Fibroblast of mammary gland (primary cell): Measurements from ENCODE around the gene FGF6.
"Not testable (repeated sequence)": the region's sequence is repeated elsewhere in the genome, so short reads cannot be mapped to it uniquely, and the experiment has no call there.

Experiments used
- DNase-seq: peaks from one replicate; pipeline ENCODE4 v3.0.0-alpha.2; 2010; ENCODE audit warnings: low read depth
- H3K4me3 ChIP-seq: 2 replicates; pipeline ENCODE4 v1.5.1; 2011; ENCODE audit warnings: low read depth, mild to moderate bottlenecking, low read length, moderate library complexity; ENCODE audit not compliant: control insufficient read depth
- TF ChIP-seq, protein P1 (sequence below): conservative IDR thresholded peaks from 2 replicates; pipeline ENCODE4 v1.5.1; 2011; ENCODE audit warnings: low read depth, low read length, inconsistent platforms; ENCODE audit not compliant: control insufficient read depth, insufficient read depth

FGF6 gene

DNA sequence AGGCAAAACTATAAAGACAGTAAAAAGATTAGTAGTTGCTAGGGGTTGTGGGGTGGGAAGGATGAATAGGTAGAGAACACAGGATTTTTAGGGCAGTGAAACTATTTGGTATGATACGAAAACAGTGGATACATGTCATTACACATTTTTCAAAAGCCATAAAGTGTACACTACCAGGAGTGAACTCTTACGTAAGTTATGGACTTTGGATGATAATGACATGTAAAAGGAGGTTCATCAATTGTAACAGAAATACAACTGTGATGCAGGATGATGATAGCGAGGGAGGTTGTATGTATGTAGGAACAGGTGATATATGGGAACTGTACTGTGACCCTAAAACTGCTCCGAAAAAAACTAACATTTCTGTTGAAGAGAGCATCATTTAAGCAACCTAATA, 15.1 kb upstream of the FGF6 start:
- DNase-seq, result no peak
- TF ChIP-seq, protein P1, sequence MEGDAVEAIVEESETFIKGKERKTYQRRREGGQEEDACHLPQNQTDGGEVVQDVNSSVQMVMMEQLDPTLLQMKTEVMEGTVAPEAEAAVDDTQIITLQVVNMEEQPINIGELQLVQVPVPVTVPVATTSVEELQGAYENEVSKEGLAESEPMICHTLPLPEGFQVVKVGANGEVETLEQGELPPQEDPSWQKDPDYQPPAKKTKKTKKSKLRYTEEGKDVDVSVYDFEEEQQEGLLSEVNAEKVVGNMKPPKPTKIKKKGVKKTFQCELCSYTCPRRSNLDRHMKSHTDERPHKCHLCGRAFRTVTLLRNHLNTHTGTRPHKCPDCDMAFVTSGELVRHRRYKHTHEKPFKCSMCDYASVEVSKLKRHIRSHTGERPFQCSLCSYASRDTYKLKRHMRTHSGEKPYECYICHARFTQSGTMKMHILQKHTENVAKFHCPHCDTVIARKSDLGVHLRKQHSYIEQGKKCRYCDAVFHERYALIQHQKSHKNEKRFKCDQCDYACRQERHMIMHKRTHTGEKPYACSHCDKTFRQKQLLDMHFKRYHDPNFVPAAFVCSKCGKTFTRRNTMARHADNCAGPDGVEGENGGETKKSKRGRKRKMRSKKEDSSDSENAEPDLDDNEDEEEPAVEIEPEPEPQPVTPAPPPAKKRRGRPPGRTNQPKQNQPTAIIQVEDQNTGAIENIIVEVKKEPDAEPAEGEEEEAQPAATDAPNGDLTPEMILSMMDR, result no peak
- H3K4me3 ChIP-seq, result no peak overlapping the region

DNA sequence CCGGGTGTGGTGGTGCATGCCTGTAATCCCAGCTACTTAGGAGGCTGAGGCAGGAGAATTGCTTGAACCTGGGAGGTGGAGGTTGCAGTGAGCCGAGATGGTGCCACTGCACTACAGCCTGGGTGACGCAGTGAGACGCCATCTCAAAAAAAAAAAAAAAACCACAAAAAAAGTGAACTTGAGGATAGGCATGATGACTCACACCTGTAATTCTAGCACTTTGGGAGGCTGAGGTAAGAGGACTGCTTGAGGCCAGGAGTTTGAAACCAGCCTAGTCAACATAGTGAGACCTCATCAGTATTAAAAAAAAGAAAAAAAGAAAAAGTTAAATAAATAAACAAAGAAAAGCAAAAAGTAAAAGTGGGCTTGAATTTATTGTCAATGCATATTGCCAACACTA, 10.2 kb upstream of the FGF6 start:
- not testable (repeated sequence) for DNase-seq, H3K4me3 ChIP-seq

DNA sequence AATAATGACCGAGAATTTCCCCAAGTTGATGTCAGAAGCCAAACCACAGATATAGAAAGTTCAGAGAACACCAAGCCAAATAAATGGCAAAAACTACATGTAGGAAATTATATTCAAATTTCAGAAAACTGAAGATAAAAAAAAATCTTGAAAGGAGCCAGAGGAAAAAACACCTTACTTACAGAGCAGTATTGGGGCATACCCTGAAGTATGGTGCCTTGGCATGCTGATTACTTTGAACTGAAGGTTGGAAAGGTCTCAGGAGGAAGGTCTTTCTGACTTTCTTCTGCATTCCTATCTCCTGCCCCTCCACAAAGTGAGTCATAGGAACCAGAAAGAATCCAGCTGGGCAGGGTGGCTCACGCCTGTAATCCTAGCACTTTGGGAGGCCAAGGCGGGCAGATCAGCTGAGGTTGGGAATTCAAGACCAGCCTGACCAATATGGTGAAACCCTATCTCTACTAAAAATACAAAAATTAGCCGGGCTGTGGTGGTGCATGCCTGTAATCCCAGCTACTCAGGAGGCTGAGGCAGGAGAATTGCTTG, 8.8 kb upstream of the FGF6 start:
- TF ChIP-seq, protein P1, result no peak
- H3K4me3 ChIP-seq, result no peak overlapping the region

DNA sequence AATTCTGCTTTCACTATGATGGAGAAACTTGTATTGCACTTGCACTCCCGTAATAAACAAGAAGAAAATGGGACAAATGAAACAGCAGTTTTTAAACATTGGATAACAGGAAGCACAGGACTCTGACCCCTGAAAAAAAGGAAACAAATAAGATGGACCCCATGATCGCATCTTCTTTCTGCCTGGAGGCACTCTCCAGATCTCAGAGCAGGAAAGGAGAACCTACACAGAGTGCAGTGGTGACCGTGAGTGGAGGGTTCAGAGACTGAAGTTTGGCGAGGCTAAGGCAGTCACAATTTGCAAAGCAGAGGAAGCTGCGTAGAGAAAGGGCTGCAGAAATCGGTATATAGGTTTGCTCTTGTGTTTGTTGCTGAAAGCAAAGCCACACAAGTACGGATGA, 6.1 kb upstream of the FGF6 start:
- DNase-seq, result no peak
- TF ChIP-seq, protein P1, result no peak
- H3K4me3 ChIP-seq, result no peak overlapping the region

More for the DNA sequence above, 8.8 kb upstream of the FGF6 start:
- no peak for DNase-seq

DNA sequence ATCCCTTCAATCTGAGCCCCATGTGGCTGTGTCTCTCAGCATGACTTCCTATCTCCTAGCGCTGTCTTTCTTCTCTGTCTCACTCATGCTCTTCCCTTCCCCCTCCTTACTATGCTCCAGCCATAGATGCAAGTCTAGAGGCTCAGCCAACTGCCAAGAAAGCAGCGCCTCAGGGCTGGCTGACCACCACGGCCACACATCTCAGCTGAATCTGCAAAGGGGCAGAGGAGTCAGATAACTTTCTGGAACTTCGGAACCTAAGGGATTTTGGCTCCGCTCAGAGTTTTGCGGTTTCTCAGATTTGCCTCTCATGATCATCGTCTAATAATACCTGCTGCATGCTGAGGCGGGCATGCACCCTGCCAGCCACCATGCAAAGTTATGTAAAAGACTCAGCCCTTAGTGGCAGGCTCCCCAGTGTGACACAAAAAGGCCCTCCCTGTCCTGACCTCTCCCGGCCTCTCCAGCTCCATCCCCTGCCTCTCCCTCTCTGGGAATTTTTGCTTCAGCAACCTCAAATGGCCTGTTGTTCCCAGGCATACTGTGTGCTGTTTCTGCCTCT, 5.0 kb upstream of the FGF6 start:
- TF ChIP-seq, protein P1, result no peak
- DNase-seq, result no peak
- no peak overlapping the region for H3K4me3 ChIP-seq

DNA sequence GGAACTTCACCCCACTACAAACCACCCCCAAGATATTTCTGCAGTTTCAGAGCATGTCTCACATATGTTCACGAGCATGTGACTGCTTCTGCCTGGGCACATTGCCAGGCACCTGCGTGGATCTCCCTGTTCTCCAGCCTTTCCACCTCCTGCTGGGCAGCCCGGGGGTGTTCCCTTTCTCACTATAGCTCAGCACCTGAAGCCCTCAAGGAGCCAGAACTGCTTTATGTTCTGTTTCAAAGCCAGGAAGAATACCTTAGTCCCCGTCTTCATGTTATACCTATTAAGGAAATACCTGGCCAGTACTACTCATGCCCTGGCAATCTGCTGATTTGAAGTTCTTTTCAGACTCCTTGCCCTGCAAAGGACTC, 4.2 kb upstream of the FGF6 start:
- DNase-seq, result peak; percentile 7
- no peak overlapping the region for H3K4me3 ChIP-seq
- TF ChIP-seq, protein P1, result no peak

DNA sequence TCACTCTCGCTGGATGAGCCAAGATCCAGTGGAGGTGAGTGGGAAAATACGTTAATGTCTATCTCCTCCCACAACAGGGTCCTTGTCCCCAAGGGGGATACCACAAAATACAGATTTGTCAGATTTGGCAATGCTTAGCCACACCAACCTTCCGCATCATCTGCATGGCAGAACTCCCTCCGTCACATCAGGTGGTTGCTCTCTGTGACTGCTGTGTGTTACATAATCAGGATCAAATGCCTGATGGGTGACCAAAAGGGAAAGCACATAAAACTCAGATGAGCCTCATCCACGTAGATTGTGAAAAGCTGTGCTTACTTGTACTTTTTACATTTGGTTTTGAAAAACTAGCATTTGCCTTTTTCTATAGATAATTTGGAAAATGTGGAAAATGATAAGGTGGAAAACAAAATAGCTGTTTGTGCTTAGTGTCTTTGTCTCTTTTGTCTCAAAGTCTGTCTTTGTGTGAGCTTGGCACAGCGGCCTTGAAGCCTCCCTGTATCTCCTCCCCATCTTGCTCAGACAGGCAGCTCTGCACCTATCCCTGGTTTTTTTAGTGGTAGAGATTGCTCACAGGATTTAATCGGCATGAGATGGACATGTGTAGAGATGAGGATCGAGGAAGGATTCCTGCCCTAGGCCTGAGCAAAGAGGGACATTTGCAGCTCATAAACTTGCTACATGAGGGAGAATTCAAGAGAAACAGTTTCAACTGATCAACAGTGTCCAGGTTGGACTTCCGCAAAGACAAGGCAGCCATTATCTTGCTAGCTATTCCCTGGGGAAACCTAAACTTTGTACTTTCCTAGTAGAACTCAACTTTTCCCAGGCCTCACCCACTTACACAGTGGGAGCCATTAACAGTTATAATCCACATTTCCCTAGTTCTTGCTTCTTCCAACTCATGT, 3.6 kb upstream of the FGF6 start:
- no peak overlapping the region for H3K4me3 ChIP-seq
- DNase-seq, result no peak
- TF ChIP-seq, protein P1, result no peak
